NCI-H1436 (cell line): Measurements from ENCODE around the gene NTS.

ENCODE experiments used
- DNase-seq: peaks from one replicate; lab custom pipeline; 2025; lab: John Stamatoyannopoulos, UW

The NTS gene, protein sequence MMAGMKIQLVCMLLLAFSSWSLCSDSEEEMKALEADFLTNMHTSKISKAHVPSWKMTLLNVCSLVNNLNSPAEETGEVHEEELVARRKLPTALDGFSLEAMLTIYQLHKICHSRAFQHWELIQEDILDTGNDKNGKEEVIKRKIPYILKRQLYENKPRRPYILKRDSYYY

GRCh38 chr12:85874031-85874461, at the start of gene NTS:
Gene NTS, plus strand, starts transcription at chr12:85874295. Its CDS starts 109 bp downstream, at chr12:85874404.
- peak; percentile 1 for DNase-seq

- peak; percentile 34 for DNase-seq
Measured at GRCh38 chr12:85825746-85826145, 48.3 kb upstream of the NTS start.

GRCh38 chr12:85828576-85828975, 45.5 kb upstream of the NTS start:
- DNase-seq: no peak

GRCh38 chr12:85829391-85829790, 44.7 kb upstream of the NTS start:
- no peak for DNase-seq

DNA sequence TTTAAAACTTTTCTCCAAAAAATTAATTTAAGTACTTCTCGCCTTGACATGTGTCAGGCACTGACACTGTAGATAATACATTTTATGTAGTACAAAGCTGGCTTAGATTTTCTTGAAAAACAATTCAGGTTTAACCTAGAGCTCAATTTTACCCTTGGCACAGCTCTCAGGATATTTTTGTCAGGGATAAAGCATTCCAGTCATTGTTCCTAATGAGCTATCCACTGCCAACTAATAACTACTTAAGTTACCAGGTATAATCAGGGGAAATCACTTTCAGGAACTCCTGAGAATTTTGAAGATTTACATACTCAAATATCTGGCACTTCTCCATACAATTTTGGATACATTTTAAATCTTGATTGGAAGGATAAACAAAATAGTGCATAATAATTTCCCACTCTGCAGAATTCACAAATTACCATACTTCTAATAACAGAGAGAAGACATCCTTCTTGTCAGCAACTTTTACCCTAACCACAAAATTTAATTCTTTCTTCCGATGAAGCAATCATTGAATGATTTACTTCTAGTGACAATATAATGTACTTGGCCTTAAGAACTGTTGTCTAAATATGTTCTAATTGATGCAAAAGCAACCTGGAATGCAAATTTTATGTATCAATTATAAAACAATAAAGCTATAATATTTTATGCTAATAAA, 42.6 kb upstream of the NTS start:
- no peak for DNase-seq

DNA sequence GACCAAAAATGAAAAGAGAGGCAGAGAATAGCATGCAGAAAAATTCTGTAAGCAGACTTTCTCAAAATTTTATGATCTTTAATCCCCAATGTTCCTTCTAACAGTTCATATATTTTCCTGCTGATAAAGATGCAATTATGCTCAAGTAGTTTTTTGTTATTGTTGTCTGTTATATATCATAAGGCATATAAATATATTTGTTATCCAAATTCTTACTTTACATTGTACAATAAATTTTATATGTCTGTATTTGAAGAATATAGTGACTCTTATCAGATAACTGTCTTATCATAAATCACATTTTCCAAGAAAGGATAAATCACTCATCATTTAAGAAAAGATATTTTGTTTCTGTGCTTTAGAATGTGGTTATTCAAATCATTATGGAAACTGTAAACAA, 40.5 kb upstream of the NTS start:
- DNase-seq: no peak

DNA sequence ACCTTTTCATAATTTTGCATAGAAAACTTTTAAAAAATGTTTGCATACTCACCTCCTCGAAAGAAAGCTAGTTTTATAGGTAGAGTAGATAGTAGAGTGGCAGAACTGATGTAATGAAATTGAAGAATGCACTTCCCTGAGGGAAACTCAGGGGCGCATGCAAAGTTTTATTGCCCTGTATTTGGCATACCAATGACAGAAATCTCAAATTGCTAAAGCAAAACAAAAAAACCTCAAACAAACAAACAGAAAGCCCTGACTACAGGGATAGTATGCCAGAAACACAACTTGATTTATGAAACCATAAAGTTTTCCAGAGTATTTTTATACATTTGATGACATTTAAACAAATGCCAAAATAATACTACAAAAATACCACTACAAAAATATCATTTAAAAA, 39.7 kb upstream of the NTS start:
- no peak for DNase-seq

DNA sequence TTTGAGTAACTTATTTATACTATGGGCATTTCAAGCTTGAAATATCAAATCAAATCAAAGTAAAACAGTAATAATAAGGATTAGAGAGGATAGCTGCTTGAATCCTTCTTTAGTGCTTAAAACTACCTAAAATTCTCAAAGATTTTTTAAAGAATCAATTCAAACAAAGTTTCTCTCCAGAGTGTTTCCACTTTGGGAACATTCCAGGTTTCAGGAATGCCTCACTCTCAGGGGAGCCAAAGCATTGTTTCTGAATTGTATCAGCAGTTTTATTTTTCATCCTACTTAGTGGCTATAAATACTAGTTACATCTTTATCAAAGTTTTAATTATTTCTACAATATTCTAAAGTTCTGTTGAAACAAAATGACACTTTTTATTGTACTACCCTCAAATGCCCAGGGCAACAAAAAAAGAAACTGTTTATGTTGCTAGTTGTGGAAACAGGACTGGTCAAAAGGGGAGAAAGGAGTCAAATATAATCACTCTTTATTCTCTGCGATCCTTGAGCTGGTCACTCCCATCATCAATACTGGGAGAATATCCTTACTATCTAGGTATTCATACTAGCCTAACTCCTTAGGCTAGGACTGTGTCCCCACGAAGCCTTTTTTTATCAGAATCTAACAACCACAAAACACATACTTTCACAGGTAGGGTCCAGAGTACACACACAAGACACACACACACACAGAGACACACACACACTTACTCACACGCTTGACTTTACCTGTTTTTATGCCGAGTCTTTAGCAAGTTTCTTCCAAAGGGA, 38.5 kb upstream of the NTS start:
- DNase-seq: no peak

DNA sequence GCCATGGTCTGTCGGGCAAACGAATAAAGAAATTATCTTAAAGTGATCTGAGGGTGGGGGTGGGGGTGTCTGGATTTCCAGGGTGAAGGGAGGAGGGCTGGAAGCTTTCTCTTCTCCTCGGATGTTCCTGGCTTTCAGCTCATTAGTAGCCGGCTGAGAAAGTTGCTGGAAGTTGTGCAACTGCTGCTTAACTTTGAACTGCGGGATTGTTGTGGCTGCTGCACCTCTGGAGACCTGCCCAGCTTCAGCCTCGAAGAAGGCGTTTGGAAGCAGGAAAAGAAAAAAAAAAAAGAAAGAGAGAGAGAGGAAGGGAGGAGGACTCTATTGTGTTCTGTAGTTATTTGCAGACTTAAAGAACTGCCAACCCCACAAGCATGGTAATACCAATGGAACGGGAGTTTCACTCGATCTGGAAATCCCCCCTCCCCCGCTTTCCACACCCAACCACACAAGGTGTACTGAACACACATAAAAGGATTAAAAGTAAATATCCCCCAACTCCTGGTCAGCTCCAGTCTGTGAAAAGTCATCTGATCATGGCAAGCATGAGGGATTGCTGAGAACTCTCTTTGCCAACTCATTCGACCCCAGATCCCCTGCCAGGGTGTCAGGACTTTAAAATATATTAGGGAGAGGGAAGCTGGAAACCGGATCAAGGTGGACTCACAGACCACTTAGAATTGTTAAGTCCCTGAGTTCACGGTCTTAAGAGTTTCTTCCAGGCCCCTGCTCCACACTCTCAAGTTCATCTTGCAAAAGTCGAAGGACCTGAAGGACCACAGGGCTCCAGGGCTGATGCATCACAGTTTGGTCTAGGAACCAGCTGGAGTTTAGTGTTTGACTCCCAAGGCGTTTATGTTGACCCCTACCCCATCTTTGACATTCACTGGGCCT, 37.7 kb upstream of the NTS start, which contains the start of gene RASSF9:
RASSF9 (minus strand) TSS at position 213 of the 894 bp plus-strand sequence; CDS start at position 5, 208 bp downstream.
- DNase-seq: no peak

GRCh38 chr12:85843606-85844310, 30.3 kb upstream of the NTS start:
- DNase-seq: no peak

DNA sequence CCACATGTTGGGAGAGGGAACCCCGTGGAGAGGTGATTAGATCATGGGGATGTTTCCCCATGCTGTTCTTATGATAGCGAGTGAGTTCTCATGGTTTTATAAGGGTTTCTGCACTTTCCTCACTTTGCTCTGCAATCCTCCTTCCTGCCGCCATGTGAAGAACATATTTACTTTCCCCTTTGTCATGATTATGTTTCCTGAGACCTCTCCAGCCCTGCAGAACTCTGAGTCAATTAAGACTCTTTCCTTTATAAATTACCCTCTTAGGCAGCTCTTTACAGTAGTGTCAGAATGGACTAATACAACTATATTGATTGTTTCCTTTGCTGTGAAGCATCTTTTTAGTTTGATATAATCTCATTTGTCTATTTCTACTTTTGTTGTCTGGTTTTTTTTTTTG, 24.8 kb upstream of the NTS start:
- DNase-seq: no peak

GRCh38 chr12:85855305-85855704, 18.8 kb upstream of the NTS start:
- DNase-seq: no peak

DNA sequence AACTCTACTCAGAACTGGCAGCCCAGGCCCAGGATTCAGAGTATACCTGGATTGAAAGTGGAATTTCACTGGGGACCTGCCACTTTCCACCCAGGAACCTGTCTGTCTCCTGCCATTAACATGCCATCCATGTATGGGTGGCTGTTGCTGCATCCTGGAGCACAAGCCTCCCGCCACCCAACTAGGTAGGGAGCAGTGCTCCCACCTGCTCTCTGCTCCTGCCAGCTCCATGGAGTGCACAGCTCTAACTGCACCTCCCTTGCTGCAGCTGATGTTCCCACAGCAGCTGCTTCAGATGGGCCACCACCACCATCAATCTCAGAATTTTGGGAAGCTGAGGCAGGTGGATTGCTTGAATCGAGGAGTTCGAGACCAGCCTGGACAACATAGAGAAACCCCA, 17.1 kb upstream of the NTS start:
- no peak for DNase-seq

DNA sequence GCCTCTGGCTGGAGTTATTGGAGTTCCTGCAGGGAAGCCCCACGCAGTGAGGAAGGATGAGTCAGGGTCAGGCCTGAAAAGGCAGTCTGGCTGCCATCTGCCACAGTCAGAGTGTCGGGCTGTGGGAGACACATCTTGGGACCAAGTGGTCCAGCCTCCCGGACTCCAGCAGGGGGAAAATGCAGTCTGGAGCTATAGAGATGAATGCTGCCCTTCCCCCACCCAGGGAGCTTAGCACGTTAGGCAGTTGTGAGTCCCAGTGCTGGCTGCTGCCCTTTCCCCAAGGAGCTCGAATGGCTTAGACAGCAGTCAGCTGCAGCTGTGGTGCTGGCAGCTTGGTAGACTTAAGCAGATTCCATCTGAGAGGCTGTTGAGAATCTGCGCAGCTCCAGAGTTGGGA, 8.2 kb upstream of the NTS start:
- DNase-seq: no peak

GRCh38 chr12:85866986-85867776, 6.9 kb upstream of the NTS start:
- DNase-seq: peak; percentile 62

DNA sequence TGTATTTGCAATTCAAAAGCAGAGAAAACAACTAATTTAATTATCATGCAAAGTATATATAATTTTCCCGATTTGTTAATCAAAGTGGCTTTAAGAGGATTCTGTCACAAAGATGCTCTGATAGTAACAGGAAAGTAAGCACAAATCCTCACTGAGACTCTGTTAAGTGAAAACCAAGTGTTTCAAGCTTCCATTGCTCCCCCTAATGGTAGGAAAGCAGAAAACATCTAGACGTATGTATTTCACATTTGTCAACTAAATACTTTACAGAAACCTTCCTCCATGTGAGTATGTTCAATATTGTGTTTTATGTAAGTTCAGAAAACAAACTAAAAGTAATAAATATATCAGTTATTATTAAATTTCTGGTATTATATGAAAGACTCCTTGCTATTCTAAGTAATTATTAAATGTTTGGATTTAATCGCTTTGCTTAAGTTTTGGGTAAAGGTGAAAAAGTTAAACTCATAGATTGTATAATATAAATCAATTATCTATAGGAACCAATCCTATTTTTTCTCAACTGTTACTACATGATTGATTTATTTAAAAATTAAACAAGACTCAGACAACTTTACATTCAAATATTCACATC, 1.5 kb upstream of the NTS start:
- DNase-seq: peak; percentile 72

DNA sequence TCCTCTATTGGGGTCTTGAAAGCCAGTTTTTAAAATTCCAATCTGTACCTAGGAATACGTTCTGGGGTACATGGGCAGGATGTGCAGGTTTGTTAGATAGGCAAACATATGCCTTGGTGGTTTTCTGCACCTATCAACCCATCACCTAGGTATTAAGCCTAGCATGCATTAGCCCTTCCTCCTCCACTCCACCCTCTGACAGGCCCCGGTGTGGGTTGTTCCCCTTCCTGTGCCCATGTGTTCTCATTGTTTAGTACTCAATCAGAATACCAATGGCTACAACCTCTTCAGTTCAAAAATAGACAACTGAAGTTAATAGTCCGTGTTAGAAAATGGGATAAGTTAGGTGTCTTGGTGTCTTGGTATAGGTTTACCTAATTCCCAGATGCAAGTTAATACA, 3.4 kb downstream of the NTS start:
- no peak for DNase-seq

GRCh38 chr12:85883763-85884162, 9.7 kb downstream of the NTS start:
- no peak for DNase-seq

GRCh38 chr12:85894653-85895052, 20.6 kb downstream of the NTS start:
- DNase-seq: no peak

- peak; percentile 51 for DNase-seq
Measured at GRCh38 chr12:85920324-85920947, 46.3 kb downstream of the NTS start.
